Measurements from ENCODE around the gene STK24.

The STK24 gene

GRCh38 chr13:98433654-98434053 lies 143.3 kb downstream of the STK24 start:
- H3K4me1 ChIP-seq (ENCODE audit: control insufficient read depth, insufficient read depth, low read length, unreplicated experiment), result no peaks in the 10 kb centered on the region
- H2AFZ ChIP-seq (ENCODE audit: low read length, unreplicated experiment), result no peak overlapping the region
- H3K79me2 ChIP-seq (ENCODE audit: control insufficient read depth, insufficient read depth, low read length, unreplicated experiment), result no peaks in the 10 kb centered on the region
- no peak overlapping the region for H3K27ac ChIP-seq (ENCODE audit: low read depth, low read length)
- H3K36me3 ChIP-seq (ENCODE audit: insufficient read depth, low read length), result no peaks in the 10 kb centered on the region
- H3K27me3 ChIP-seq (ENCODE audit: insufficient read depth, low read length), result no peaks in the 10 kb centered on the region
- no peak overlapping the region for H3K4me3 ChIP-seq (ENCODE audit: low read depth, low read length)

GRCh38 chr13:98432638-98433037 lies 144.3 kb downstream of the STK24 start:
- H3K36me3 ChIP-seq (ENCODE audit: insufficient read depth, low read length), result no peaks in the 10 kb centered on the region
- no peaks in the 10 kb centered on the region for H3K79me2 ChIP-seq (ENCODE audit: control insufficient read depth, insufficient read depth, low read length, unreplicated experiment)
- no peak overlapping the region for H2AFZ ChIP-seq (ENCODE audit: low read length, unreplicated experiment)
- no peaks in the 10 kb centered on the region for H3K27me3 ChIP-seq (ENCODE audit: insufficient read depth, low read length)
- H3K4me1 ChIP-seq (ENCODE audit: control insufficient read depth, insufficient read depth, low read length, unreplicated experiment), result no peaks in the 10 kb centered on the region
- H3K4me3 ChIP-seq (ENCODE audit: low read depth, low read length), result no peak overlapping the region
- no peak overlapping the region for H3K27ac ChIP-seq (ENCODE audit: low read depth, low read length)

GRCh38 chr13:98429977-98430736 lies 146.8 kb downstream of the STK24 start:
- Histone ChIP-seq H3K79me2 (ENCODE audit: control insufficient read depth, insufficient read depth, low read length, unreplicated experiment) (no peaks in the 10 kb centered on the region), H2AFZ (ENCODE audit: low read length, unreplicated experiment) (no peak overlapping the region), H3K4me1 (ENCODE audit: control insufficient read depth, insufficient read depth, low read length, unreplicated experiment) (no peaks in the 10 kb centered on the region), H3K4me3 (ENCODE audit: low read depth, low read length) (no peak overlapping the region), H3K36me3 (ENCODE audit: insufficient read depth, low read length) (no peaks in the 10 kb centered on the region), H3K27me3 (ENCODE audit: insufficient read depth, low read length) (no peaks in the 10 kb centered on the region), H3K27ac (ENCODE audit: low read depth, low read length) (no peak overlapping the region)

- H2AFZ ChIP-seq (ENCODE audit: low read length, unreplicated experiment), result no peak overlapping the region
- H3K27ac ChIP-seq (ENCODE audit: low read depth, low read length), result no peak overlapping the region
- no peaks in the 10 kb centered on the region for H3K4me1 ChIP-seq (ENCODE audit: control insufficient read depth, insufficient read depth, low read length, unreplicated experiment)
- H3K4me3 ChIP-seq (ENCODE audit: low read depth, low read length), result no peak overlapping the region
- no peaks in the 10 kb centered on the region for H3K79me2 ChIP-seq (ENCODE audit: control insufficient read depth, insufficient read depth, low read length, unreplicated experiment)
- no peaks in the 10 kb centered on the region for H3K36me3 ChIP-seq (ENCODE audit: insufficient read depth, low read length)
- H3K27me3 ChIP-seq (ENCODE audit: insufficient read depth, low read length), result no peaks in the 10 kb centered on the region
These were observed 147.4 kb downstream of the STK24 start for GRCh38 chr13:98429531-98429930.

GRCh38 chr13:98429081-98429480 lies 147.8 kb downstream of the STK24 start:
- Histone ChIP-seq H3K4me3 (ENCODE audit: low read depth, low read length) (no peak overlapping the region), H3K27me3 (ENCODE audit: insufficient read depth, low read length) (no peaks in the 10 kb centered on the region), H3K27ac (ENCODE audit: low read depth, low read length) (no peak overlapping the region), H3K4me1 (ENCODE audit: control insufficient read depth, insufficient read depth, low read length, unreplicated experiment) (no peaks in the 10 kb centered on the region), H3K36me3 (ENCODE audit: insufficient read depth, low read length) (no peaks in the 10 kb centered on the region), H2AFZ (ENCODE audit: low read length, unreplicated experiment) (no peak overlapping the region), H3K79me2 (ENCODE audit: control insufficient read depth, insufficient read depth, low read length, unreplicated experiment) (no peaks in the 10 kb centered on the region)

GRCh38 chr13:98428256-98428966 lies 148.5 kb downstream of the STK24 start:
- no peaks in the 10 kb centered on the region for H3K4me1 ChIP-seq (ENCODE audit: control insufficient read depth, insufficient read depth, low read length, unreplicated experiment)
- no peak overlapping the region for H3K4me3 ChIP-seq (ENCODE audit: low read depth, low read length)
- H3K27ac ChIP-seq (ENCODE audit: low read depth, low read length), result no peak overlapping the region
- no peaks in the 10 kb centered on the region for H3K79me2 ChIP-seq (ENCODE audit: control insufficient read depth, insufficient read depth, low read length, unreplicated experiment)
- H3K36me3 ChIP-seq (ENCODE audit: insufficient read depth, low read length), result no peaks in the 10 kb centered on the region
- no peaks in the 10 kb centered on the region for H3K27me3 ChIP-seq (ENCODE audit: insufficient read depth, low read length)
- no peak overlapping the region for H2AFZ ChIP-seq (ENCODE audit: low read length, unreplicated experiment)

- Histone ChIP-seq H2AFZ (ENCODE audit: low read length, unreplicated experiment) (no peak overlapping the region), H3K4me3 (ENCODE audit: low read depth, low read length) (no peak overlapping the region), H3K36me3 (ENCODE audit: insufficient read depth, low read length) (no peaks in the 10 kb centered on the region), H3K27me3 (ENCODE audit: insufficient read depth, low read length) (no peaks in the 10 kb centered on the region), H3K27ac (ENCODE audit: low read depth, low read length) (no peak overlapping the region), H3K79me2 (ENCODE audit: control insufficient read depth, insufficient read depth, low read length, unreplicated experiment) (no peaks in the 10 kb centered on the region), H3K4me1 (ENCODE audit: control insufficient read depth, insufficient read depth, low read length, unreplicated experiment) (no peaks in the 10 kb centered on the region)
These were observed 149.4 kb downstream of the STK24 start for GRCh38 chr13:98427331-98427995.

GRCh38 chr13:98423417-98423816 lies 153.5 kb downstream of the STK24 start:
- no peak overlapping the region for H3K4me3 ChIP-seq (ENCODE audit: low read depth, low read length)
- H3K27ac ChIP-seq (ENCODE audit: low read depth, low read length), result no peak overlapping the region
- no peaks in the 10 kb centered on the region for H3K4me1 ChIP-seq (ENCODE audit: control insufficient read depth, insufficient read depth, low read length, unreplicated experiment)
- H3K36me3 ChIP-seq (ENCODE audit: insufficient read depth, low read length), result no peaks in the 10 kb centered on the region
- H2AFZ ChIP-seq (ENCODE audit: low read length, unreplicated experiment), result no peak overlapping the region
- H3K27me3 ChIP-seq (ENCODE audit: insufficient read depth, low read length), result no peaks in the 10 kb centered on the region
- H3K79me2 ChIP-seq (ENCODE audit: control insufficient read depth, insufficient read depth, low read length, unreplicated experiment), result no peaks in the 10 kb centered on the region

GRCh38 chr13:98422046-98422445 lies 154.9 kb downstream of the STK24 start:
- H3K4me1 ChIP-seq (ENCODE audit: control insufficient read depth, insufficient read depth, low read length, unreplicated experiment), result no peaks in the 10 kb centered on the region
- no peak overlapping the region for H3K4me3 ChIP-seq (ENCODE audit: low read depth, low read length)
- H3K27me3 ChIP-seq (ENCODE audit: insufficient read depth, low read length), result no peaks in the 10 kb centered on the region
- no peaks in the 10 kb centered on the region for H3K79me2 ChIP-seq (ENCODE audit: control insufficient read depth, insufficient read depth, low read length, unreplicated experiment)
- no peaks in the 10 kb centered on the region for H3K36me3 ChIP-seq (ENCODE audit: insufficient read depth, low read length)
- no peak overlapping the region for H2AFZ ChIP-seq (ENCODE audit: low read length, unreplicated experiment)
- no peak overlapping the region for H3K27ac ChIP-seq (ENCODE audit: low read depth, low read length)

- Histone ChIP-seq H2AFZ (ENCODE audit: low read length, unreplicated experiment) (no peak overlapping the region), H3K79me2 (ENCODE audit: control insufficient read depth, insufficient read depth, low read length, unreplicated experiment) (no peaks in the 10 kb centered on the region), H3K27ac (ENCODE audit: low read depth, low read length) (no peak overlapping the region), H3K36me3 (ENCODE audit: insufficient read depth, low read length) (0 out of 2 replicates have a peak, but pooled peaks cover 3% of the 10 kb centered on the region), H3K4me3 (ENCODE audit: low read depth, low read length) (no peak overlapping the region), H3K27me3 (ENCODE audit: insufficient read depth, low read length) (no peaks in the 10 kb centered on the region), H3K4me1 (ENCODE audit: control insufficient read depth, insufficient read depth, low read length, unreplicated experiment) (no peaks in the 10 kb centered on the region)
These were observed 156.2 kb downstream of the STK24 start for GRCh38 chr13:98420554-98421175.
